ENCODE measurements around the gene GALR2.

The GALR2 gene

DNA sequence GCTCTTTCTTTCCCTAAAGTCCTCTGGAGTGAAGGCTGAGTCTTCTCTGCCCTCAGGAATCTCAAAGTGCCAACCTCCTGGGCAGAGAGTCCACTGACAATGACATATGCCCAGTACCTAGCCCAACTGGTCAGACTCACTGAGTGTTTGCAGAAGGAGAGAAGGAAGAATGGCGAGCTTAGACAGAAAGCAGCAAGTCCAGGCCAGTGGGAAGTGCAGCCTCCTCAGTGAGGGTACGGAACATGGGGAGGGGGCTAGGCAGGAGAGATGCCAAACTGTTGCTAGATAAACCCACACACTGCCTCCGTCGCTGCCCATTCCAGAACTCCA, 28.3 kb downstream of the GALR2 start:
- DNase-seq = no peak

DNA sequence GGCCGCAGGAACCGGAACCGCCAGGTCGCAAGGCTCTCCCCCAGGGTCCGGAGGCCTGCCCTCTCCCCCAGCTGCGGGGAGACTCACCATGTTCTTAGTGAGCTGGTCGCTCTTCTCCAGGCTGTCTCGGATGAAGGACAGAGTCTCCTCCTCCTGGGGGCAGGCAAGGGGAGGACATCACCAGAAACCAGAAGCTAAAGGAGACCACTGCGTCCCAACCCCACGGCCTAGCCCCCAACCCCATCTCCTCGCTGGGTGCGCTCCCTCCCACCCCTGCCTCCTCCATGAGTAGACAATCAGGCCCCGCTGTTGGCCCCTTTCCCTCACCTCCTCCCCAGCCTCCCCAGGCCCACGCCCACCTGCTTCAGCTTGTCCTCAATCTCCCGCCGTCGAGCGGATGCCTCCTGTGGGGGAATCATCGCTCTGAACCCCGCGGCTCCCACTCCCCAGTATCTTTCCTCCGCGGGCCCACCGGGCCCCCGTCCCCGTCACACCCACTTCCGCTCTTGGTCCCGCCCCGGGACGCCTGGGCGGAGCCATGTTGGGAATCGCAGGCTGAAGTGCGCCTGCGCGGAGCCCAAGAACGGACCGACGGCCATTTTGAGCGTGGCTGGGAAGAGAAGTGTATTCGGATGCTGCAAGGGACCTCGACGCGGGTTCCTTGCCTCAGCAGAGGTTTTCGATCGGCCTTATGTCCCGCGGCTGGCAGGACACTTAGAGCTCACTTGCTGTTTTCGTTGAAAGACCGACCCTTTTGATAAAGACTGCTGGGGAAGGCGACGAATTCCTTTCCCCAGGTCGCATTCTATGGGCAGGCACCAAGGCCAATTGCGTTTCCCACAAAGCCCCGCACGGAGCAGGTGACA, 28.9 kb downstream of the GALR2 start, which contains the start of gene EXOC7:
Gene EXOC7, minus strand, starts transcription at position 514 of the 866 bp plus-strand sequence. Its CDS starts 95 bp downstream, at position 419.
- peak; percentile 67 for DNase-seq

DNA sequence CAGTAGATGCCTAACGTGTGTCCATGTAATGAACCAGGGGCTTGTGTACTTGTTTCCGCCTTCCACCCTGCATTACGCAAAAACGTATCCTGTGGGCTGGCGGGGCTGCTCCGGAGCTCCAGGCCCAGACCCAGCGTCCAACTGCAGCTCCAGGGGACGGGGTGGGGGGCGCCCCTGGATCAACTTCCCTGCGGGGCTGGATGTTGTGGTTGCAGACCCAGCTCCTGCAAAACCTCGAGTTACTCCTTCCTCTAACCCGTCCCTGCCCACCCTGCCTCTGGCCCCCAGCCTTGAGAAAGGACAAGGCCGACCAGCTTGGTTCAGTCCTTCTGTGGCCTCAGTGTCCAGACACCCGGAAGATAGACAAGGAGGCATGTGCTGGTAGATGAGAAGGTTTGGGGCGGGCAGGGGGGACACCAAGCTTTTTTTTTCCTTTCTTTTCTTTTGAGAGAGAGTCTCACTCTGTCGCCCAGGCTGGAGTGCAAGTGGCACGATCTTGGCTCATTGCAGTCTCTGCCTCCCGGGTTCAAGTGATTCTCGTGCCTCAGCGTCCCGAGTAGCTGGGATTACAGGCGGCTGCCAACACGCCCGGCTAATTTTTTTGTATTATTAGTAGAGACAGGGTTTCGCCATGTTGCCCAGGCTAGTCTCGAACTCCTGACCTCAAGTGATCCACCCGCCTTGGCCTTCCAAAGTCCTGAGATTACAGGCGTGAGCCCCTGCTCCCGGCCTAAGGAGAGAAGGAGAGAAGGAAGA, 29.7 kb downstream of the GALR2 start:
- DNase-seq = peak; percentile 67

DNA sequence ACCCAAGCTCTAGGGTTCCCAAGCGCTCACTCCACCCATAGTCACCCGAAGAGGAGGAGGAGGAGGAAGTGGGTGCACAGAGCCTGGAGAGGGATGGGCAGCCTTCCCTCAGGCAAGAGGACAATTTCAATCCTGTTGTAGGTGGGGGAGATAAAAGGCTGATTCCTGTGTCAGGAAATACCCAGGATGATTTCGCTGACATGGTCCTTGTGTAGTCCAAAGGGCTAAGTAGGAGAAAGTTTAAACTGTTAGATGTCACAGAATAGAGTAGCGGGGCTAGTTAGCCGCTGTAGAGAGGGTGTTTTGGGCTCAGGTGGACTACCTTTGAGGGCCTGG, 30.3 kb downstream of the GALR2 start:
- no peak for DNase-seq

DNA sequence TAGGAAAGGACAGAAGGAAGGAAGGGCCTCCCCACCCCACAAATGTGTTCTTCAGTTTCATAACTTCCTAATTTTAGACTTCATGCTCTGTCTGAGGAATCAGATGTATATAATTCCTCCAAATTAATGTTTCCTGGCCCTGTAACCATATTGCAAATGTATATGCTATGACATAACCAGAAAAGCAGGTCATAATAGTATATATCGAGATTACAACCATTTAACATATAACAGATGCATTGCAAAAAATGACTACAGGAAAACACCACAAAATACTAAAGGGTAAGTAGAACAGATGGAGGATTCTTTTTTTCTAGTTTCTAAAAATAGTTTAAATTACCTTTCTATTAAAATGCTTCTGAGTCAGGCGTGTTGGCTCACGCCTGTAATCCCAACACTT, 32.1 kb downstream of the GALR2 start:
- DNase-seq = peak; percentile 19

DNA sequence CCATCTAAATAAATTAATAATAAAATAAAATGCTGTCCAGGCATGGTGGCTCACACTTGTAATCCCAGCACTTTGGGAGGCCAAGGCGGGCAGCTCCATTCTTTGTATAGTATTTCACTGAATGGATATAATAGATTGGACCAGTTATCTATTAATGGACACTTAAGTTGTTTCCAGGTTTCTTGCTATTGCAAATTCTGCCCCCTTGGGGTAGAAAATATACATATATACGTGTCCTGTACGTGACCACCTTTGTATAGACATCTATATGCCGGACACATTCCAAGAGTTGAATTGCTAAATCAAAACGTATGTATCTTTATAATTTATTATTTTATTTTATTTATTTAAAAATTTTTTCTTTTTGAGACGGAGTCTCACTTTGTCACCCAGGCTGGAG, 32.9 kb downstream of the GALR2 start:
- no peak for DNase-seq

DNA sequence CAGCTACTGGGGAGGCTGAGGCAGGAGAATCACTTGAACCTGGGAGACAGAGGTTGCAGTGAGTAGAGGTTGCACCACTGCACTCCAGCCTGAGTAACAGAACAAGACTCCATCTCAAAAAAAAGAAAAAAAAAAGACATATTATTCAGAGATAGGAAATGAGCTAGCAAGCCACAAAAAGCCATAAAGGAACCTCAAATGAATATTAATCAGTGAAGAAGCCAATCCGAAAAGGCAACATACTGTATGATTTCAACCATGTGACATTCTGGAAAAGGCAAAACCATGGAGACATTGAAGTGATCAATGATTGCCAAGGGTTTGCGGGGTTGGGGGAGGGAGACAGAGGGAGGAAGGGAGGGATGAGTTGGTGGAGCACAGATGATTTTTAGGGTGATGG, 37.4 kb downstream of the GALR2 start:
- DNase-seq = no peak

DNA sequence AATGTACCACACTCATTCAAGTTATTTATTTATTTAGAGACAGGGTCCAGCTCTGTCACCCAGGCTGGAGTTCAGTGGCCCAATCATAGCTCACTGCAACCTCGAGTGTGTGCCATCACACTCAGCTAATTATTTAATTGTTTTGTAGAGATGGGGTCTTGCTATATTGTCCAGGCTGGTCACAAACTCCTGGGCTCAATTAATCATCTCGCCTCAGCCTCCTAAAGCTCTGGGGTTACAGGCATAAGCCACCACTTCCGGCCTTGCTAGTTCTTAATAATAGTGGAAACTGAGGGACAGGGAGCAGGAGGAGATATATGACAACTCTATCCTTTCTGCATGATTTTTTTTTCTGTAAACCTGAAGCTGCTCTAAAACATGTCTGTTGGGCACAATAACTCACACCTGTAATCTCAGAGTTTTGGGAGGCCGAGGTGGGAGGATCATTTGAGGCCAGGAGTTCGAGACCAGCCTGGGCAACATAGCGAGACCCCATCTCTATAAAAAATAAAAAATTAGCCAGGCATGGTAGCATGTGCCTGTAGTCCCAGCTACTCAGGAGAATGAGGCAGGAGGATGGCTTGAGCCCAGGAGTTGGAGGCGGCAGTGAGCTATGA, 40.7 kb downstream of the GALR2 start:
- DNase-seq = no peak

DNA sequence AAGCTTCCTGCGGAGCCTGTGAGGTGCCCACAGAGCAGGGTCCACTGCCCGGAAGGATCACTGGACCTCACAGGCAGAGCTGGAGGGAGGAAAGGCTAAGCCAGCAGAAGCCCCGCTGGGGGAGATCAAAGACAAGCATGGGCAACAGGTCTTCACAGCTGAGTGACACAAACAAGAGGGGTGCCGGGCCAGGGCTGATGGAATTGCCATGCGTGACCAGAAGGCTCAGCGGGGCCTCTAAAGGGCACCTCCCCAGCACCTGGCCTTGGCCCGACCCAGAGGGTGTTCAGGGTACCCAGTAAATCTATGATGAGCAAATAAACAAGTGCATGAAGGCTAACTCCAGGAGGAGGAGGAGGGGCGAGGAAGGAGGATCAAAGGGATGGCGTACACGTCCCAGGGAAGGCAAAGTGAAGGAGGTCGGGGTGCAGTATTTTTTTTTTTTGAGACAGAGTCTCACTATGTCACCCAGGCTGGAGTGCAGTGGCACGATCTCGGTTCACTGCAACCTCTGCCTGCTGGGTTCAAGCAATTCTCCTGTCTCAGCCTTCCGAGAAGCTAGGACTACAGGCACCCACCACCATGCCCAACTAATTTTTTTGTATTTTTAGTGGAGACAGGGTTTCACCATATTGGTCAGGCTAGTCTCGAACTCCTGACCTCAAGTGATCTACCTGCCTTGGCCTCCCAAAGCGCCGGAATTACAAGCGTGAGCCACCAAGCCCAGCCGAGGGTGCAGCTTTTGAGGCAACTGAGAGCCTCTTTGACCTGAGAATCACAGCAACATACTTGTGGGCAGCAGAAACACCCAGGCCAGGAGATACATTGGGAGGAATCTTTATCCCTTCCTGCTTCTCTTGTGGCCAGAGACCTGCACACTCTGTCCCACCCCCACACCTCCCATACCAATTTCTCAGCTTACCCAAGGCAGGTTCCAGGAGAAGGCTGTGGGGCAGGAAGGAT, 45.1 kb downstream of the GALR2 start:
- no peak for DNase-seq

DNA sequence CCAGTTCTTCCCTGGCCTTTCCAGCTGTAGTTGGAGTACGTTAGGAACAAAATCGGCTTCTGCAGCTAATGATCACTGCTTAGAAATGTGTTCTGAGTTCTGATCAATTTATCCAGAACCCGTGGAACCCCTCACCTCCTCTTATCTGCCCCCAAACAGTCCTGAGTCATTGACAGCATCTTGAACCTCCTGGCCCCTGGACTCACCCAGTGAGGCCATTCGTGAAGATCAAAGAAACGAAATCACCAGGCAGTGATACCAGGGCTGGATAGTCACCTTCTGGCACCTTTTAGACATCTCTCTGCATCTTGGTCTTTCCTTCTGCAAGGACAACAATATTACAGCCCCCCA, 46.1 kb downstream of the GALR2 start:
- DNase-seq = no peak

DNA sequence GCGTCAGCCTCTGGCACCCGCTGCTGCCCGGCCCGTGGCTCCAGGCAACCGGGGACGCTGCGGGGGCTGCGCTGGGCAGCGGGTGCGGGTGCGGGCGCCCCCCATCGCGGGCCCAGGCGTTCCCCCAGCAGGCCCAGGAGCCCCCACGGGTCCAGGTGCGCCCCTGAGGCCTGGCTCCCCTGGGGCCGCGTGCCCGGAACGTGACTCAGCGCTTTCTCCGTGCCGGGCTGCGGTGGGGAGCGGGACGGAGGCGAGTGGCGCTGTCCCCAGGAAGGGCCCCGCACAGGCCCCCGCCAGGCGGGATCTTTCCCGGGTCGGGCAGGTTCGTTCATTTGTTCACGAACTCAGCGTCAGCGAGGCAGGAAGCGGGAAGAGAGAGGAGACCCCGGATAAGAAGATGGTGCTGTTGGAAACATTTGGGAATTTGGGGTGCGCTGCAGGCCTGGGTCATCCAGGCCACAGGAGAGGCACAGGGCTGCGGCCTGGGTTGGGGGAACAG, 47.4 kb downstream of the GALR2 start:
- DNase-seq = no peak

DNA sequence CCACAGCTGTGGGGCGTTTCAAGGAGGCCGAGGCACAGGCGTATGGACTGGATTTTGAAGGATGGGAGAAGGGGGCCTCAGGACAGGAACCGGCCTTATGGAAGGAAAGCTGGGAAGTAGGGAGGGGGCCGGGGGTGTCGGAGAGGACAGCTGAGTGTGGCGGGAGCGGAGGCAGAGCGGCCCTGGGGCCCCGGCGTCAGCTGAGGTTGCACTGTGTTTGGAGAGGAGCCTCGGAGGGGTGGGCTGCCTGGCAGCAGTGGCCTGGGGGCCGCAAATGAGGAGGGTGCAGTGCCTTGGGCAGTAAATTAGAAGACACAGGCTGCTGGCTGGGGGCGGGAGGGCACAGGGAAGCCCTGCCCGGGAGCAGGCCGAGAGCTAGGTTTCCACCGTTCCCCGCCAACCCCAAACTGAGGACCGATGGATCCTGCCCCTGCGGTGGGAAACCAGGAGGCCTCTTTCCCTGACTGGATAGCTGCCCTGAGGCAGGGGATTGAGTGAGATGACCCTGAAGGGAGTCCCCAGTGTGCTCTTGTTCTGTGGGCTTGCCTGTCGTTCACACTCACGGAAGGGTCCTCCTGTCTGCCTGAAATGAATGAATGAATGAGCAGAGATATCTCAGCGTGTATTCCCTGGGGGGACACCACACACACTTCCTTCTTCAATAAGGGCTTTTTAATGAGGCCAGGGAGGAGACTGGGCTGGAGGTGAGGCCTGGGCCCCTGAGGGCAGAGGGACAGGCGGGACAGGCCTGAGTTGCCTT, 48.0 kb downstream of the GALR2 start:
- DNase-seq = peak; percentile 43

DNA sequence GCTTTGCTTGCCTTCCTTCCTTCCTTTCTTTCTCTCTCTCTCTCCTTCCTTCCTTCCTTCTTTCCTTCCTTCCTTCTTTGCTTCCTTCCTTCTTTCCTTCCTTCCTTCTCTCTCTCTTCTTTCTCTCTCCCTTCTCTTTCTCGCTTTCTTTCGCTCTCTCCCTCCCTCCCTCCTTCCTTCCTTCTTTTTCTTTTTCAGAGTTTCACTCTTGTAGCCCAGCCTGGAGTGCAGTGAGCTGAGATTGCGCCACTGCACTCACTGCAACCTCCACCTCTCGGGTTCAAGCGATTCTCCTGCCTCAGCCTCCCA, 48.6 kb downstream of the GALR2 start:
- DNase-seq = no peak

DNA sequence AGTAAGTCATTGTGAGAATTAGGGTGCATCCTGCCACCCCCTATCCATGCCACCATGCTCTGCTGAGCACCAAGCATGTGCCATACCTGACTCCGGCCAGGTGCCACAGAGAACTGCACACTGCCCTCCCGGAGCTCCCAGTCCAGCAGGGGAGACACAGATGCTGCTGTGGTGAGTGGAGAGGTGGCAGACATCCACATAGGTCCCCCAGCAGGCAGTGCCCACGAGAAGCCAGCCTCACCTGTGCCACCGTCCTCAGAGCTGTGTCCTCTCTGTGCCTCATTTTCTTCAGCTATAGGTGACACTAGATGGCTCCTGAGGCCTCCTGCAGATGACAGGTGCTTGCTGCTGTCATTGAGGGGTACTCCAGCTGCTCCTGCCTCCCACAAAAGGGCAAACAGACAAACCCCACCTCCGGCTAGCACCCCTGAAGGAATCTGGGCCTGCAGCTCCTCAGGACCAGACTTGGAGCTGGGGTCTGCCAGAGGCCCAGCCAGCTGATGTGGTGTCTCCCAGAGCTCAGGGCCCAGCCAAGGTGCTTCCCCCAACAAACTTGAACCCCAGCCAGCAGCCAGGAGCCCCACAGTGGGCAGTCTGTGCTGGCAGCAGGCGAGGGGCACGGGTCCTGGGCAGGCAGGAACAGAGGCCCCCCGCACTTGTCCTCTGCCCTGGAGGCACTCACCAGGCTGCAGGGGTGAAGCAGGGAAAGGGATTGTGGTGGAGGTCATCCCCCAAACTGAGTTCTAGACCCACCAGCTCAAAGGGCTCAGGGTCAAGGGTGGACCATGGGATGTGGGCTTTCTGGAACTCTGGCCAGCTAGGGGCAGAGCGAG, 49.4 kb downstream of the GALR2 start:
- no peak for DNase-seq

DNA sequence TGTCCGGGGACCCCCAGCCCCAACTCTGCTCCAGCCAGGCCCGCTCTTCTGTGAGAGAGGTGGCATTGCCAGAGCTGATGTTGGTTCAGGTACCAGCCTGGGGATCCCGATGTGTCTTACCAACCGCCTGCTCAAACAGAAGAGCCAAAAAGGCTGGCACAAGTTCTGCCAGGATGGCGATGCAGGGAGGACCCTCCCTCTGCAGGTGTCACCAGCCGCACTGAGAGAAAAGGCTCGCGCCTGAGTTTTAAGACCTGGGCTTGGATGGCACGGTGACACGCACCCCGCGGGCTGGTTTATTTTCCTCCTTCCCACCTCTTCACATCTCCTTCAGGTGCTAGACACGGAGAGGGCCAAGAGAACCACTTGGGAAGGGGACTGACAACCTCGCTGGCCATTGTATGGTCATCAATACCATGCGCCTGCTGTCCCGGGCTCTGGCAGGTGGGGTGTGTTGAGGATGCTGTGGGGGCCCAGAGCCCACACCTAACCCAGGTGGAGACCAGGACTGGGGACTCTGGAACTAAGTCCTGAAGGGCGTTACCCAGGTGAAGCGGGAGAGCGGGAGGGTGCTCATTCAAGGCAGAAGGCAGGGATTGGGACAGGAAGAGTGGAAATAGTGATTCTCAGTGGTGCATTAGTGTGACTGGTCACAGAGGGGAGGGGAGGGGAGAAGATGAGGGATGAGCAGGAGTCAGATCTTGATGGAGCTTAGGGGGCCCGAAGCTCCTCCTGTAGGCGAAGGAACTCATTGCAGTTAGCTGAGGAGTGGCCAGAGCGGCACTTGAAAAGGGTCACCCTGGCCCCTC, 50.2 kb downstream of the GALR2 start:
- no peak for DNase-seq

DNA sequence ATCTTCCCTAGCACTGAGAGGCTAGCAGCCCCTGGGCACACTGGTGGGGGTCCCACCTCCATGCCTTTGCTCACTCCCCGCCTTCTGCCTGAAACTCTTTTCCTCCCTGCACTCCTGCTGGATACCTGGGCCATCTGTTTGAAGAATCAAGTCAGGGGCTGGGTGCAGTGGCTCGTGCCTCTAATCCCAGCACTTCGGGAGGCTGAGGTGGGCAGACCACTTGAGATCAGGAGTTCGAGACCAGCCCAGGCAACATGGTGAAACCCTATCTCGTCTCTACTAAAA, 50.8 kb downstream of the GALR2 start:
- DNase-seq = no peak

DNA sequence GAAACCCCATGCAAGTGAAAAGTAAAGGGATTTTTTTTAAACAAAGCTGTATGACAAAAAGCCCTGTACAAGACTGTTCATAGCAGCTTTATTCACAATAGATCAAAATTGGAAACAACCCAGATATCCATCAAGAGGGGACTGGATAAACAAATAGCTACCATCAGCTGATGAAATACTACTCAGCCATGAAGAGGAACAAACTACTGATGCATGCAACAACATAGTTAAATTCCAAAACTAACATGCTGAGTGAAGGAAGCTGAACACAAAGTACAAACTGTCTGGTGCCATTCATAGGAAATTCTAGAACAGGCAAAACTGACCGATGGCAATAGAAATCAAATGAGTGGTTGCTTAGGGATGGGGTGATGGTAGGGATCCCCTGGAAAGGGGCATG, 51.3 kb downstream of the GALR2 start:
- no peak for DNase-seq
